Glutamatergic neuron (in vitro differentiated cells): ENCODE results near the gene CCDC177. TPM values are rescaled to one million over a fixed set of nuclear protein-coding genes. Genes with fewer than 3 reads are reported as not detected.

Source experiments
- DNase-seq: peaks from one replicate; pipeline ENCODE4 v3.0.0; 2022
- H3K27ac Mint-ChIP-seq: one replicate; pipeline ENCODE4 v1.8.0; 2020; ENCODE audit warnings: mild to moderate bottlenecking, mixed read lengths, inconsistent platforms; ENCODE audit not compliant: unreplicated experiment
- H3K27me3 Mint-ChIP-seq: one replicate; pipeline ENCODE4 v1.8.0; 2020; ENCODE audit warnings: mild to moderate bottlenecking, moderate library complexity, mixed read lengths, inconsistent platforms; ENCODE audit not compliant: unreplicated experiment
- H3K36me3 Mint-ChIP-seq: one replicate; pipeline ENCODE4 v1.8.0; 2020; ENCODE audit warnings: mild to moderate bottlenecking, mixed read lengths, inconsistent platforms; ENCODE audit not compliant: unreplicated experiment
- H3K4me1 Mint-ChIP-seq: one replicate; pipeline ENCODE4 v1.8.0; 2020; ENCODE audit warnings: mild to moderate bottlenecking, low read depth, mixed read lengths, inconsistent platforms; ENCODE audit not compliant: unreplicated experiment
- H3K4me3 Mint-ChIP-seq: one replicate; pipeline ENCODE4 v1.8.0; 2020; ENCODE audit warnings: mild to moderate bottlenecking, mixed read lengths, inconsistent platforms; ENCODE audit not compliant: unreplicated experiment
- H3K9me3 Mint-ChIP-seq: one replicate; pipeline ENCODE4 v1.8.0; 2020; ENCODE audit warnings: mild to moderate bottlenecking, moderate library complexity, mixed read lengths, inconsistent platforms; ENCODE audit not compliant: unreplicated experiment
- CTCF ChIP-seq: fragments of 200-600 bp; sonication (generic); IDR thresholded peaks from one replicate; pipeline ENCODE4 v1.5.0; 2021; ENCODE audit not compliant: partially characterized antibody, unreplicated experiment
- total RNA-seq: library from RNA; stranded (reverse); fragmentation: NEBNext Ultra II Directional; extraction: Animal tissue kit (Norgen Biotek cat#: 25700); gene quantifications from one replicate; pipeline ENCODE4 v1.2.1, GENCODE V29; 2021; ENCODE audit not compliant: unreplicated experiment

Gene CCDC177
- total RNA-seq, 1 donor from 2014 or later: 7.8 TPM

GRCh38 chr14:69574954-69575295 is 254 bp upstream of the CCDC177 start:
- Mint-ChIP-seq H3K4me3 (peak overlapping the region; percentile 96), H3K9me3 (peaks cover 12% of the 10 kb centered on the region), H3K36me3 (peaks cover 14% of the 10 kb centered on the region), H3K4me1 (peaks cover 8% of the 10 kb centered on the region), H3K27me3 (peaks cover 16% of the 10 kb centered on the region), H3K27ac (peak overlapping the region; percentile 97)
- no peak for DNase-seq
- peak; percentile 38 for TF ChIP-seq CTCF

DNA sequence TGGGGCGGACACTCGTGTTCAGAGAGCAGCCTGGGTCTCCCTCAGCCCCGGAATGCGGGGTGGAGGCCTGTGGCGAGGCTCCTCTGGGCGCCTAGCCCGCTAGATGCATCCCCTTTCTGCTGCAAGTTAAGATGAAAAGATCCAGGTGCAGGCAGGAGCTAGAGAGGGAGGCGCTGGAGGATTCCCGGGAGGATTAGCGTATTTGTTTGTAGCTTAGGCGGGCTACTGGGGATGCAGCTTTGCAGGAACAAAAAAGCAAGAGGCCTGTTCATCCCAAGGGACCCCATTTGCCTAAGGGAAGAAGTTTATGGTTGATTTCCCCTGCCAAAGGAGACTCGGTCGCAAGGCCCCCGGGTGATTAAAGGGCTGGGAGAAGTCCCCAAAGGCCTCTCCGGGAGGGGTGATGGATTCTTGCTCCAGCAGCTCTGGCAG is 824 bp downstream of the CCDC177 start:
- Mint-ChIP-seq H3K9me3 (peaks cover 14% of the 10 kb centered on the region), H3K4me1 (peaks cover 13% of the 10 kb centered on the region), H3K27me3 (peaks cover 14% of the 10 kb centered on the region), H3K36me3 (peaks cover 14% of the 10 kb centered on the region), H3K4me3 (peak overlapping the region; percentile 96), H3K27ac (peak overlapping the region; percentile 97)
- peak; percentile 59 for DNase-seq
- TF ChIP-seq CTCF: no peak

DNA sequence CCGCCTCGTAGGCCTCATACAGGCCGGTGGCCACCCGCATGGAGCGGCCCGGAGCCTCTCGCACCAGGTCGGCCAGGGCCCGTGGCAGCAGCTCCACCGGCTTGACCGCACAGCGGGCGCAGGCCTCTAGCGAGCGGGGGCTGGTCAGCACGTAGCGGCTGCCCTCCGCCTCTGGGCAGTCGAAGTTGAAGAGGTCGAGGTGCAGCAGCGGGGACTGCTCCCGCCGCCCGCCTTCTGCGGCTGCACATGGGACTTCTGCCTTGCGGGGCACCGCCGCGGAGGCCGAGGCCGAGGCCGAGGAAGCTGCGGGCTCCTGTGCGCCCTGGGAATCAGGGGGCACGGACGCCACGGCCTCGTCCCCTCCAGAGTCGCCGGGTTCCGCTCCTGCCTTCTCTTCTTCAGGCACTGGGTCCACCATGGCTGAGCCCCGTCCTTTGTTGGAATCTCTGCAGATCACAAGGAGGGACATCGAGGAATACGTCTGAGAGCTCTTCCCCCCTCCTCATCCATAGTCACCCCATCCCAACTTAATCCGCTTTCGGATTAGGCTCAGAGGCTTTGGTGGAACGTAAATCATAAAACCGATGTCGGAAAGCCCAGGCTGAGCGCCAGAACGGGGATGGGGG is 1.4 kb downstream of the CCDC177 start:
- H3K36me3 Mint-ChIP-seq: peaks cover 14% of the 10 kb centered on the region
- H3K27me3 Mint-ChIP-seq: peaks cover 14% of the 10 kb centered on the region
- peaks cover 14% of the 10 kb centered on the region for H3K9me3 Mint-ChIP-seq
- peak overlapping the region; percentile 96 for H3K4me3 Mint-ChIP-seq
- no peak for DNase-seq
- no peak for TF ChIP-seq CTCF
- H3K4me1 Mint-ChIP-seq: peaks cover 13% of the 10 kb centered on the region
- peak overlapping the region; percentile 70 for H3K27ac Mint-ChIP-seq

- Mint-ChIP-seq H3K4me3 (no peak overlapping the region), H3K9me3 (peaks cover 14% of the 10 kb centered on the region), H3K36me3 (peaks cover 16% of the 10 kb centered on the region), H3K27me3 (peaks cover 14% of the 10 kb centered on the region), H3K4me1 (peaks cover 13% of the 10 kb centered on the region), H3K27ac (no peak overlapping the region)
- DNase-seq: no peak
- no peak for TF ChIP-seq CTCF
Measured at GRCh38 chr14:69572841-69573135, 1.9 kb downstream of the CCDC177 start.

DNA sequence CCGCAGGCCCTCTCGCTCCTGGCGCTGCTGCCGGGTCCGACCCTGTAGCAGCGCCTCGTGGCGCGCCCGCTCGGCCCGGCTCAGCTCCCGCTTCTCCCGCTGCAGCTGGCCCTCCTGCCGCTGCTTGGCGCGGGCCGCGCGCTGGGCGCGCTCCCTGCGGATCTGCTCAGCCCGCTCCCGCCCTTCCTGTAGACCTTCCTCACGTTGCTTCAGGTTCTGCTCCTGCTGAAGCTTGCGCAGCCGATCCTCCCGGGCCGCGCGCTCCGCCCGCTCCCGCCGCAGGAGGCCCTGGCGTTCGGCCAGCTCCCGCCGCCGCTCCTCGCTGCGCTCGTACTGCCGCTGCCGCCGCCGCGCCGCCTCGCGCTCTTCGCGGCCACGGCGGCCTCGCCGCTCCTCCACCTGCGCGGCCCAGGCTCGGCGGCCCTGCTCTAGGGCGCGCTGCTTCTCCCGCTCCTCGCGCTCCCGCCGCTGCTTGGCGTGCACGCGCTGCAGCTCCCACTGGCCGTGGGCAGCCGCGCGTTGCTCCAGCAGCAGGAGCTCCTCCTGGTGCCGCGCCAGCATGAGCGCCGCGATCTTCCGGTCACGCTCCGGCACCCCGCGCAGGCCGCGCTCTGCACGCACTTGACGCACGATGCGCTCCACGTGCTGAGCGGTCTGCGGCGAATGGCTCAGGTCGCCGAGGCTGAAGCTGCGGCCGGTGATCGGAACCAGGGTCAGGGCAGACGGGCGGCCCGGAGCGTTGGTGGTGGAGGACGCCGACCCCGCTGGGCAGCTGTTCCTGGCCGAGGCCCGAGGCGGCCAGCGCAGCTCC is 2.4 kb downstream of the CCDC177 start:
- H3K4me3 Mint-ChIP-seq: peak overlapping the region; percentile 42
- H3K36me3 Mint-ChIP-seq: peaks cover 22% of the 10 kb centered on the region
- H3K27ac Mint-ChIP-seq: no peak overlapping the region
- peaks cover 13% of the 10 kb centered on the region for H3K4me1 Mint-ChIP-seq
- peaks cover 14% of the 10 kb centered on the region for H3K9me3 Mint-ChIP-seq
- H3K27me3 Mint-ChIP-seq: peaks cover 14% of the 10 kb centered on the region
- no peak for TF ChIP-seq CTCF
- DNase-seq: peak; percentile 64
